Panc1 (cell line): ENCODE results near the gene SEPHS2. TPM values are rescaled to one million over a fixed set of nuclear protein-coding genes. Genes with fewer than 3 reads are reported as not detected.
A peak's percentile ranks its signal among the peaks of the same experiment; 100 is the strongest.

Source experiments
- ATAC-seq: fragments of 200-7000 bp; cut with Tn5 transposase; 2 replicates; pipeline ENCODE4 v1.9.1; 2020; ENCODE audit warnings: mild to moderate bottlenecking, moderate library complexity
- BruUV-seq: library from RNA; stranded (reverse); fragments of 400-500 nt; replicated peaks from 2 replicates; lab custom pipeline; 2021; lab: Mats Ljungman, UMichigan
- CTCF ChIA-PET: fragments of 300-600 bp; sonication (Branson Sonifier 250); formaldehyde crosslinking; loops from one replicate; lab custom pipeline; 2022; ENCODE audit warnings: antibody characterized with exemption; lab: Charles Lee
- POLR2A ChIA-PET: fragments of 300-600 bp; sonication (Branson Sonifier 250); formaldehyde crosslinking; loops from one replicate; lab custom pipeline; 2022; ENCODE audit warnings: antibody characterized with exemption; lab: Charles Lee
- DNase-seq: peaks from one replicate; pipeline ENCODE4 v3.0.0-alpha.2; 2010; ENCODE audit warnings: low read depth, low spot score
- H3K27ac ChIP-seq: 2 replicates; pipeline ENCODE4 v1.5.1; 2011; ENCODE audit warnings: mild to moderate bottlenecking, low read length, inconsistent platforms
- H3K27me3 ChIP-seq: fragments of 200-500 bp; sonication (Bioruptor generic); 2 replicates; pipeline ENCODE4 v1.6.0; 2014; ENCODE audit warnings: low read length, inconsistent platforms; ENCODE audit not compliant: control insufficient read depth, insufficient read depth
- H3K36me3 ChIP-seq: fragments of 200-500 bp; sonication (Bioruptor generic); 2 replicates; pipeline ENCODE4 v1.5.1; 2014; ENCODE audit warnings: inconsistent platforms, mild to moderate bottlenecking, low read length, moderate library complexity; ENCODE audit not compliant: control insufficient read depth, insufficient read depth
- H3K4me1 ChIP-seq: 2 replicates; pipeline ENCODE4 v1.5.1; 2011; ENCODE audit warnings: inconsistent platforms, mild to moderate bottlenecking, low read length, moderate library complexity; ENCODE audit not compliant: control insufficient read depth, insufficient read depth
- H3K4me3 ChIP-seq, 2 experiments: 2 replicates each; pipeline ENCODE4 v1.5.1; 2011 to 2012; ENCODE audit warnings: low read depth in 2 of 2, low read length in 2 of 2, mild to moderate bottlenecking in 2 of 2, inconsistent platforms in 1 of 2, moderate library complexity in 1 of 2
- H3K9me3 ChIP-seq: fragments of 200-500 bp; sonication (Bioruptor generic); 2 replicates; pipeline ENCODE4 v1.5.1; 2014; ENCODE audit warnings: low read depth, mild to moderate bottlenecking, inconsistent platforms, low read length, moderate library complexity; ENCODE audit not compliant: control insufficient read depth, insufficient read depth
- POLR2AphosphoS5 ChIP-seq: IDR thresholded peaks from 2 replicates; pipeline ENCODE4 v1.6.1; 2012; ENCODE audit warnings: mild to moderate bottlenecking, low read depth, low read length, moderate library complexity
- SIN3A ChIP-seq: IDR thresholded peaks from 2 replicates; pipeline ENCODE4 v1.6.1; 2012; ENCODE audit warnings: low read depth, mild to moderate bottlenecking, low read length, moderate library complexity, borderline replicate concordance; ENCODE audit not compliant: insufficient read depth
- TCF7L2 ChIP-seq: IDR thresholded peaks from 2 replicates; pipeline ENCODE4 v1.6.1; 2011; ENCODE audit warnings: mild to moderate bottlenecking, low read depth, low read length, inconsistent platforms
- in situ Hi-C: cut with HindIII; loops from 2 replicates; pipeline ENCODE4 v1.10.0; 2016; ENCODE audit warnings: low sequenced_read_pairs, low pct_unique_long_range_greater_than_20kb
- intact Hi-C: fragments of 100-400 bp; cut with micrococcal nuclease; formaldehyde crosslinking; loops from one replicate; pipeline ENCODE4 v1.10.0; 2022; ENCODE audit not compliant: unreplicated experiment
- total RNA-seq: library from RNA; stranded (reverse); gene quantifications from one replicate; pipeline ENCODE4 v1.2.1, GENCODE V29; 2021; ENCODE audit not compliant: unreplicated experiment
- TF ChIP-seq, protein P1 (sequence below), 2 experiments: IDR thresholded peaks; 2 replicates each; pipeline ENCODE4 v1.6.1; 2011 to 2012; ENCODE audit warnings: low read depth in 2 of 2, control low read depth in 1 of 2, low read length in 1 of 2, mild to moderate bottlenecking in 1 of 2, moderate library complexity in 1 of 2; ENCODE audit not compliant: insufficient read depth in 1 of 2
- TF ChIP-seq, protein P2 (sequence below): fragments of 450-650 bp; IDR thresholded peaks from 2 replicates; pipeline ENCODE4 v1.5.1; 2017; ENCODE audit warnings: mild to moderate bottlenecking

Gene SEPHS2
- total RNA-seq, 1 experiment from 2014 or later: 68.5 TPM

DNA sequence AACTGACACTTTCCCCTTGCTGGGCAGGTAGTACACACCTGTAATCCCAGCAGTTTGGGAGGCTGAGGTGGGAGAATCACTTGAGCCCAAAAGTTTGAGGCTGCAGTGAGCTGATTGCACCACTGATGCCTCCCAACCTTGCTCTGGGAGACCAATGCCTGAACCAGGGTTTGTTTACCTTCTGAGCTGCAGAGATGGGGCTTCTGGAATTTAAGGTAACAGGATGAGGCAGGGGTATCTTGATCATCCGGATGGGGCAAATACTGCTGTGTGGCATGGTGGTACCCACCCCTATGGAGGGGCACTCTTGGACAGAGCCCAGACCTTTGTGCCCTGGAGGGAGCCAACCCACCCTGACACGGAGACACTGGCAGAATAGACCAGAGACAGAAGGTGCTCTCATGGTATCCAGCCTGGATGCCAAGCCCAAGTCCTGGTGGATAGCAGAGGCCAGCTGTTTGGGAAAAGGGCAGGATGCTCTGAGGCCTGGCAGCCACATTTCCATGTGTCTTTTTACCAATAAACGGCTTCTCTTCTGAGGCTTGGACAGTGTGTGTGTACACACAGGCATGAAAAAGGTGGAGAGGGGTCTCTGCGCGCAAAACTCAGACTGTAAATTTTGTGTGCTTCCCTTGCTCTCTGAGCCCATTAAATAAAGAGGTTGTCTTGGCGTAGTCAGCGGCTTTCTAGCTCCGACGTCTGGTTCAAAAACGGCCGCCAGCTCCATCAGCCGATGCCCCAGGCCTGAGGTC, 46.1 kb downstream of the SEPHS2 start:
- H3K4me3 ChIP-seq: peak overlapping the region; percentile 66 to 95
- intact Hi-C loops (no loop called here), in situ Hi-C loops (no loop called here)
- no peaks in the 10 kb centered on the region for H3K9me3 ChIP-seq
- CTCF ChIA-PET: interaction anchor here (0.6 kb wide), 2 partner anchors 51 to 215 kb away, joined by 3 to 4 read pairs; no protein-coding TSS in a partner anchor
- peak overlapping the region; percentile 91 for H3K27ac ChIP-seq
- DNase-seq (no peak), ATAC-seq (no peak)
- H3K27me3 ChIP-seq: no peaks in the 10 kb centered on the region
- POLR2A ChIA-PET: no interaction called here
- no TSS peak for BruUV-seq
- H3K4me1 ChIP-seq: peaks cover 17% of the 10 kb centered on the region
- TF ChIP-seq, protein P1, sequence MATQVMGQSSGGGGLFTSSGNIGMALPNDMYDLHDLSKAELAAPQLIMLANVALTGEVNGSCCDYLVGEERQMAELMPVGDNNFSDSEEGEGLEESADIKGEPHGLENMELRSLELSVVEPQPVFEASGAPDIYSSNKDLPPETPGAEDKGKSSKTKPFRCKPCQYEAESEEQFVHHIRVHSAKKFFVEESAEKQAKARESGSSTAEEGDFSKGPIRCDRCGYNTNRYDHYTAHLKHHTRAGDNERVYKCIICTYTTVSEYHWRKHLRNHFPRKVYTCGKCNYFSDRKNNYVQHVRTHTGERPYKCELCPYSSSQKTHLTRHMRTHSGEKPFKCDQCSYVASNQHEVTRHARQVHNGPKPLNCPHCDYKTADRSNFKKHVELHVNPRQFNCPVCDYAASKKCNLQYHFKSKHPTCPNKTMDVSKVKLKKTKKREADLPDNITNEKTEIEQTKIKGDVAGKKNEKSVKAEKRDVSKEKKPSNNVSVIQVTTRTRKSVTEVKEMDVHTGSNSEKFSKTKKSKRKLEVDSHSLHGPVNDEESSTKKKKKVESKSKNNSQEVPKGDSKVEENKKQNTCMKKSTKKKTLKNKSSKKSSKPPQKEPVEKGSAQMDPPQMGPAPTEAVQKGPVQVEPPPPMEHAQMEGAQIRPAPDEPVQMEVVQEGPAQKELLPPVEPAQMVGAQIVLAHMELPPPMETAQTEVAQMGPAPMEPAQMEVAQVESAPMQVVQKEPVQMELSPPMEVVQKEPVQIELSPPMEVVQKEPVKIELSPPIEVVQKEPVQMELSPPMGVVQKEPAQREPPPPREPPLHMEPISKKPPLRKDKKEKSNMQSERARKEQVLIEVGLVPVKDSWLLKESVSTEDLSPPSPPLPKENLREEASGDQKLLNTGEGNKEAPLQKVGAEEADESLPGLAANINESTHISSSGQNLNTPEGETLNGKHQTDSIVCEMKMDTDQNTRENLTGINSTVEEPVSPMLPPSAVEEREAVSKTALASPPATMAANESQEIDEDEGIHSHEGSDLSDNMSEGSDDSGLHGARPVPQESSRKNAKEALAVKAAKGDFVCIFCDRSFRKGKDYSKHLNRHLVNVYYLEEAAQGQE (IDR thresholded peaks at IDR 0.05; ENCODE audit: insufficient read depth in 1 of 2, low read depth in 2 of 2, low read length in 1 of 2): no peak
- no peak for TF ChIP-seq TCF7L2
- TF ChIP-seq, protein P2, sequence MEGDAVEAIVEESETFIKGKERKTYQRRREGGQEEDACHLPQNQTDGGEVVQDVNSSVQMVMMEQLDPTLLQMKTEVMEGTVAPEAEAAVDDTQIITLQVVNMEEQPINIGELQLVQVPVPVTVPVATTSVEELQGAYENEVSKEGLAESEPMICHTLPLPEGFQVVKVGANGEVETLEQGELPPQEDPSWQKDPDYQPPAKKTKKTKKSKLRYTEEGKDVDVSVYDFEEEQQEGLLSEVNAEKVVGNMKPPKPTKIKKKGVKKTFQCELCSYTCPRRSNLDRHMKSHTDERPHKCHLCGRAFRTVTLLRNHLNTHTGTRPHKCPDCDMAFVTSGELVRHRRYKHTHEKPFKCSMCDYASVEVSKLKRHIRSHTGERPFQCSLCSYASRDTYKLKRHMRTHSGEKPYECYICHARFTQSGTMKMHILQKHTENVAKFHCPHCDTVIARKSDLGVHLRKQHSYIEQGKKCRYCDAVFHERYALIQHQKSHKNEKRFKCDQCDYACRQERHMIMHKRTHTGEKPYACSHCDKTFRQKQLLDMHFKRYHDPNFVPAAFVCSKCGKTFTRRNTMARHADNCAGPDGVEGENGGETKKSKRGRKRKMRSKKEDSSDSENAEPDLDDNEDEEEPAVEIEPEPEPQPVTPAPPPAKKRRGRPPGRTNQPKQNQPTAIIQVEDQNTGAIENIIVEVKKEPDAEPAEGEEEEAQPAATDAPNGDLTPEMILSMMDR: no peak
- no peak for TF ChIP-seq POLR2AphosphoS5
- TF ChIP-seq SIN3A: no peak
- H3K36me3 ChIP-seq: no peaks in the 10 kb centered on the region

- TF ChIP-seq, protein P2: no peak
- no peak for TF ChIP-seq TCF7L2
- no peak for TF ChIP-seq SIN3A
- TF ChIP-seq, protein P1 (IDR thresholded peaks at IDR 0.05; ENCODE audit: insufficient read depth in 1 of 2, low read depth in 2 of 2, low read length in 1 of 2): no peak
- TF ChIP-seq POLR2AphosphoS5: no peak
- Histone ChIP-seq H3K36me3 (no peaks in the 10 kb centered on the region), H3K27ac (peak overlapping the region; percentile 91), H3K4me1 (peaks cover 19% of the 10 kb centered on the region), H3K4me3 (no peak overlapping the region), H3K9me3 (no peaks in the 10 kb centered on the region), H3K27me3 (no peaks in the 10 kb centered on the region)
- intact Hi-C loops (no loop called here), in situ Hi-C loops (no loop called here)
- no peak for ATAC-seq
- POLR2A ChIA-PET: no interaction called here
- no TSS peak for BruUV-seq
- no peak for DNase-seq
- CTCF ChIA-PET: no interaction called here
These were observed 46.8 kb downstream of the SEPHS2 start for GRCh38 chr16:30398661-30399434.
